ENCODE data around the gene LYRM2.

The LYRM2 gene

GRCh38 chr6:89591745-89592144 is 46.8 kb downstream of the LYRM2 start:
- no peak for DNase-seq (ENCODE audit: low spot score)

- DNase-seq (ENCODE audit: low spot score), result no peak
Observed at GRCh38 chr6:89590133-89590532, 48.4 kb downstream of the LYRM2 start.

GRCh38 chr6:89589297-89590025 is 49.1 kb downstream of the LYRM2 start:
- no peak for DNase-seq (ENCODE audit: low spot score)

GRCh38 chr6:89585154-89585553 is 53.4 kb downstream of the LYRM2 start:
- DNase-seq (ENCODE audit: low spot score), result no peak

GRCh38 chr6:89584539-89584938 is 54.0 kb downstream of the LYRM2 start:
- DNase-seq (ENCODE audit: low spot score), result no peak

GRCh38 chr6:89583559-89583958 is 55.0 kb downstream of the LYRM2 start:
- no peak for DNase-seq (ENCODE audit: low spot score)

- DNase-seq (ENCODE audit: low spot score), result no peak
Observed at GRCh38 chr6:89582669-89583325, 55.8 kb downstream of the LYRM2 start.

- no peak for DNase-seq (ENCODE audit: low spot score)
Observed at GRCh38 chr6:89581689-89582088, 56.9 kb downstream of the LYRM2 start.

GRCh38 chr6:89580997-89581666 is 57.4 kb downstream of the LYRM2 start:
- no peak for DNase-seq (ENCODE audit: low spot score)

- no peak for DNase-seq (ENCODE audit: low spot score)
Observed at GRCh38 chr6:89575562-89575960, 63.0 kb downstream of the LYRM2 start.

- no peak for DNase-seq (ENCODE audit: low spot score)
Observed at GRCh38 chr6:89574910-89575561, 63.5 kb downstream of the LYRM2 start.

GRCh38 chr6:89567630-89568390 is 70.7 kb downstream of the LYRM2 start:
- no peak for DNase-seq (ENCODE audit: low spot score)

GRCh38 chr6:89566930-89567629 is 71.5 kb downstream of the LYRM2 start:
- no peak for DNase-seq (ENCODE audit: low spot score)

GRCh38 chr6:89566008-89566800 is 72.3 kb downstream of the LYRM2 start:
- no peak for DNase-seq (ENCODE audit: low spot score)

GRCh38 chr6:89564752-89565427 is 73.7 kb downstream of the LYRM2 start:
- DNase-seq (ENCODE audit: low spot score), result no peak

- DNase-seq (ENCODE audit: low spot score), result no peak
Observed at GRCh38 chr6:89563866-89564265, 74.7 kb downstream of the LYRM2 start.

- no peak for DNase-seq (ENCODE audit: low spot score)
Observed at GRCh38 chr6:89562093-89562973, 76.2 kb downstream of the LYRM2 start.

GRCh38 chr6:89559487-89559886 is 79.1 kb downstream of the LYRM2 start:
- no peak for DNase-seq (ENCODE audit: low spot score)

GRCh38 chr6:89555806-89556205 is 82.7 kb downstream of the LYRM2 start:
- DNase-seq (ENCODE audit: low spot score), result no peak
